G401 (cell line): ENCODE results near the gene ST8SIA6. TPM values are rescaled to one million over a fixed set of nuclear protein-coding genes. Genes with fewer than 3 reads are reported as not detected.
"Not testable (repeated sequence)": the region's sequence is repeated elsewhere in the genome, so short reads cannot be mapped to it uniquely, and the experiment has no call there.

ENCODE experiments used
- DNase-seq: peaks from one replicate; pipeline ENCODE4 v3.0.0-alpha.2; 2015; ENCODE audit warnings: low spot score
- in situ Hi-C: cut with HindIII; loops from 2 replicates; pipeline ENCODE4 v1.10.0; 2016; ENCODE audit warnings: low sequenced_read_pairs, mixed read lengths
- total RNA-seq: library from RNA; depleted of rRNA; stranded (reverse); fragments of >200 nt; shearing (Covaris generic); gene quantifications from 2 replicates; pipeline ENCODE4 v1.2.3, GENCODE V29; 2014

The ST8SIA6 gene
- total RNA-seq, 1 experiment from 2014 or later: 0.64 TPM

DNA sequence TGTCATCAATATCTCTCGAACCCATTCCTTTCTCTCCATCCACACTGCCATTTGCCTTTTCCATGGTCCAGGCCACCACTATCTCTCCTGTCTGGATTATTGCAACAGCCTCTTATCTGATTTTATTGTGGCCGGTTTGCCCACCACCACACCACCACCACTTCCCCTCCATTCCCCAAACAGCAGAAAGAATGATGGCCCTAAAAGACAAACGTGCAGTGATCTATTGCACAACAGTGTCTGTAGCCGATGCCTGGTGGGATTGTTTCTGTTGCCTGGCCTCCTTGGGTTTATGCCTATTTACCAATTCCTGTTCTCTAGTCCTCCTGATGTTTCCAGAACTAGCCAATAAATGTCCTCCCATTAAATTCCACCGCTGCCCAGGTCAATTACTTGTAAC lies 10.2 kb upstream of the ST8SIA6 start:
- in situ Hi-C loops: no loop called here
- no peak for DNase-seq

DNA sequence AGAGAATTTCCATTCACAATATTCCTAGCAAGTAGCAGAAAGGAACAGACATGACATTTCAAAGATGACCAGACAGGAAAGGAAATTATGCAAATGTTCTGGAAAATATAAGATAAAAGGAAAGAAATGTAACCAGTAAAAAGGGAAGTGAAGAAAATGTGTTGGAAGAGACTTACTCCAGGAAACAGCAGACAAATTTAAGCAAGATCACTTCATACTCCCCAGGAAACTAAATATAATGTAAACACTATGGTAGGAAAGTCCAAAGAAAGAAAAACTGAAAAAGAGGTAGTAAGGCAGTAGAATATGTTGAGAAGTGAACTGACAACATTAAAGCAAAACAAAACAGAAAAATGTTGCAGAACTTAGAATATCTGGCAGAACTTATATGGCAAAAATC lies 6.4 kb upstream of the ST8SIA6 start:
- DNase-seq: no peak
- in situ Hi-C loops: no loop called here

DNA sequence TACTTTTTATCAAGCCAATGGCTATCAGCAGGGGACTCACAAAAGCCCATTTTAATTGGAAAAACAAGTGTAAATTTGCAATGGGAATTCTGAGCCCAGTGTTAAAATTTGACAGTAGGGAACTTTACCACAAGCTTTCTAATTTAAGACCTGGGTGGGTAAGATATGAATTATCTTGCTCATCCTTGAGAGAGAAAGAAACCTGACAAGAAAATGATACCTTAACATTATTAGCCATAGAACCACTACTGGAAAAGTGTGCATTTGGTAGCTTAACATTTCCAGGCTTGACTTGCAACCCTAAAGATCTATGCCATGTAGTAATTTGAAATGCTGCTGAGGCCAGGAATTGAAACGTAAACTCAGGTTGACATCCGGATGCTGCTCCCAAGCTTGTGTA lies 2.7 kb upstream of the ST8SIA6 start:
- in situ Hi-C loops: no loop called here
- DNase-seq: no peak

DNA sequence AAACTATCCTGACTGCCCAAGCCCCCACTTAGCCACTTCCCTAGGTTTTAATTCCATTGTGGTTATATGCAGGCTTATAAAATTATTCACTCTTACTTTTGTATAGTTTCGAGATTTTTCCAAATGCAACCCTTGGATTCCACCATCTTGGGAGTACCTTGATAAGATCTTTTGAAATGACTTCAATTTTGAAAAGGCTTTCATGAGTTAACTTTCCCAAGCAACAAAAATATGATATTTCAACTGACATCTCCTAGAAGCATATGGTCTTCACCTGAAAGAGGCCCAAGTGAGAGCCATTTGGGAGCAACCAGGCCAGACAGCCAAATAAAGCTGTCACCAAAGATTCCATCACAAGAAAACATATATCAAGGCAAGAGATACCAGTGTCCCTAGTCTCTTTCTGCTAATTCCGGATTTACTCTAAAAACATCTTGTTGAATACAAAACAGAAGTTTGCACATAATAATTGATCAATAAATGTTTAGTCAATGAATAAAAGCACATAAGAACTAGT lies 1.7 kb upstream of the ST8SIA6 start:
- in situ Hi-C loops: no loop called here
- no peak for DNase-seq

DNA sequence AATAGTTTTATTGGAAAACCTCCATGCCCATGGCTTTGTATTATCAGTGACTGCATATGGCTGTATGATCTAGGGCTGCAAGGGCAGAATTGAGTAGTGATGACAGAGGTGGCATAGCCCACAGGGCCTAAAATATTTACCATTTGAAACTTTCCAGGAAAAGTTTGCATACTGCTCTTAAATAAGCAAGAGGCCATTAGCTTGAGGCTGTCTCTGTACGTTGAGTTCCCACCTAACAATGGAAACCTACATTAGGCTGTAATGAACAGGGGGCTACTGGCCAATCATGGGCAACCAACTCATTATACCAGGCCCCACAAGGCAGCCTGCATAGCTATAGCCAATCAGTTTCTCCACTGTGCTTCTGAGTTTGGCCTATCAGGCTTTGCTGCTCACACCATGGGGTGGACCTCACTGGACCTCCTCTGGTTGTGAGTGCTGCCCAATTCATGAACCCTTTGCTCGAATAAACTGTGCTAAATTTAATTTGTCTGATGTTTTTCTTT lies 673 bp upstream of the ST8SIA6 start:
- DNase-seq: no peak
- in situ Hi-C loops: no loop called here

DNA sequence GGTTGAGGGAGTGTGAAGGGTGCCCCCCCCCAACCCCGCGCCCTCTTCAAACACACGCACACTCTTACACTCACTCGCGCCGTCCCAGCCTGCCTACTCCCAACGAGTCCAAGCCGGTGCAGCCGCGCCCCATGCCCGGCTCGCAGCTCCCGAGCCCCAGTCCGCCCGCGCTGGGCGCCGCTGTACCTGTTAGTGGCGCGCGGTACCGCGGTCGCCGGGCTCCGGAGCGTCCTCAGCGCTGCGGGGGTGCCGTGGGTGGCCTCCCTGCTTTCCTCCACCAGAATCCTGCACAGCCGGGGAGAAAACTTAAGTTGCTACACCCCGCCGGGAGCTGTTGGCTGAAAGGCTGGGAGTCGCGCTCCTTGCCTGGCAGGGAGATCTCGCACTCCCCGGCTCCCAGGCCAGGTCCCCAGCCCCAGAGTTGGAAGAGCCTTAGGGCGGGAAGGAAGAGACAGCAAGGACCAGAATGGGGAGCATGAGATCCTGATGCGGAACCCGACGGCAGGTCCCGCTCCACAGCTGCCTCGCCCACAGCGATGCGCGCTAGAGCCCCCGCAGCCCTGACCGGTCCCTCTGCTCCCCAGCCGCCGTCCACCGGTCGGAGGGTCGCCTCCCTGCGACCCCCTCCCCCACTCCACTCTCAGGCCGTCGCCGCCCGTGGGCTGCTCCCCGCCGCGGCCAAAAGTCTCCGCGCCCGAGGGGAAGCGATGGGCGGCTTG lies 863 bp downstream of the ST8SIA6 start:
- DNase-seq: no peak

DNA sequence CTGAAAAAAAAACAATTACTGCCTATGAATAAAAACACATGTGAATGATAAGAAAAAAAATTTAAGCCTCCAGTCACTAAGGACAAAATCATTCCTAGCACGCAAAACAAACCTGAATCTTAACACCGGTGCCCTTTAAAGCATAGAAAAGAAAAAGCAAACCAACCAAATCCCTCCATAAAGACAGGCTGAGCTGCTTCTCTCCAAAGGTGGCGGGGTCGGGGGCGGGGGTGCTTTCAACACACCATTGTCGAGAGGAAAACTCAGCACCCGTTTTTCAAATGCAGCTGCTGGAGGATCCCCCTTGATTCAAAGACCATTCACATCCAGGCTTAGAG lies 1.4 kb downstream of the ST8SIA6 start:
- no peak for DNase-seq
- in situ Hi-C loops: no loop called here

More for the DNA sequence above, 863 bp downstream of the ST8SIA6 start:
- in situ Hi-C loops: no loop called here

DNA sequence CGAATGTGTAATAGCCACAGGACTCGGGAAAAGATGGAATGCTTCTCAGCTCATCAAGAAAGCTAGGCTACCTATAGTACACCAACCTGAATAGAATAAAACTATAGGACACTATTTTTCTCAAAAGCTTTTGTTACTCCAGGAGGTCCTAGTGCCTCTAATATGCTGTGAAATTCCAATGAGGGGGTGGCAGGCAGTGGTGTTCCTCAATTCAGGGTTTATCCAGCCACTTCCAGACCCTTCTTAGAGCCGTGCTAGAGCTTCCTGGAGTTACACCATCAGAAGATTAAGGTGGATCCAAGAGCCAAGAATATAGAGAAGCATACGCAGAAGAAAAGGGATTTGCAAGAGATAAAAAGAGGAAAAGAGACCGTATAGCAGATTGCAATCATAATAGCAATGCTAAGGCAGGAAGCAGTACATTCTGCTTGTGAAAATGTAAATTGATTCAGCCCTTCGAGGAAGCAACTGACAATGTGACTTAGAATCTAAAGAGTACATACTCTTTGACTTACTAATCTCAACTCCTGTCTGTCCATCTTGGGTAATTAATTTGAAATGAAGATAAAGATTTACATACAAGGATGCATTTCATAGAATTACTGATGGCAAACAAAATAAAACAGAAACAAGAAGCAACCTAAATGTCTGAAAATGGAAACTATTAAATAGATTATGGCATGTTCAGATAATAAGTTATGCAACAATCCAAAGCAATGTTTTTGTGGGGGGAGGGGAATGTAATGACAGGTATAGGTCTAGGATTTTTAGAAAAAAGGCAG lies 2.1 kb downstream of the ST8SIA6 start:
- in situ Hi-C loops: no loop called here
- no peak for DNase-seq

DNA sequence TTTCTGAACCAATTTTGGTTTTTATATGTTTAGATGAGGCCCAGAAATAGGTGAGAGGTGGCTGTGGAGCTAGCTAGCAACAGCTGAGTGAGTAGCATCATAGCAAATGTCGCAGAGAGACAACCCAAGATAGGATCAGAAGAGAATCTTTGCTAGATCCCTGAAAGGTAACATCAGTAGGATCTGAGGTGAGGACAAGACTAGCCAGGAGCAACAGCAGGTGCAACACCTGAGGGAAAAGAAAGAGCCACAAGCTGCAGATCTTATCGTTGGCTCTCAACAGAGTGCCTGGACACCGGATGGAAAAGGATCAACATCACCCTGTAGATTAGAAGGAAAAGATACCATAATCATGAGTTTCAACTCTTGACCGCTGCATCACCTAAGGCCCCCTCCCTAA lies 4.4 kb downstream of the ST8SIA6 start:
- no peak for DNase-seq
- in situ Hi-C loops: no loop called here

DNA sequence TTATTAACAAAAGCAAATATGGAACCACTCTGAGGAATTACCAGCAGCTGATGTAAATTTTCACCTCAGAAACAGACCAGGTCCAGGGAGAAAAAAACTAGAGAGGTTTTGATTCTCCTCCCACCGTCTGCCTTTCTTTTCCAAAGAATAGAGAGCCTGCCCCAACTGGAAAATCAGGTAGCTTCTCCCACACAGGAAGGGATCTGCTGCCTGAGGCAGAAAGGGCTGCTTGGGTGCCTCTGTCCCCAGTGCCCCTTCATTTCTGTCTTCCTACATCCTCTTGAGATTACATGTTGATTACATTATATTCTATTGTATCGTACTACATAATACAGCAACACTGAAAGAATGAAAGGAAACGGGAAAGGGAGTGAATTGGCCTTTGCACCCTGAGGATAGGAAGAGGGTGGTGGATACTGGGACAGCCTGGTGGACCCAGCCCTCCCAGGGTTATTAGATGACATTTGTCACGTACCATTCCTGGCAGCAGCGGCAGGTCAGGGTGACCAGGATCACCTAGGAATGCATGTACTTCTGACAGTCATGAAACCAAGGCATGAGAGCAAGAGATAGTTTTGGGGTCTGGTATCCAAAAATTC lies 8.9 kb downstream of the ST8SIA6 start:
- in situ Hi-C loops: no loop called here

DNA sequence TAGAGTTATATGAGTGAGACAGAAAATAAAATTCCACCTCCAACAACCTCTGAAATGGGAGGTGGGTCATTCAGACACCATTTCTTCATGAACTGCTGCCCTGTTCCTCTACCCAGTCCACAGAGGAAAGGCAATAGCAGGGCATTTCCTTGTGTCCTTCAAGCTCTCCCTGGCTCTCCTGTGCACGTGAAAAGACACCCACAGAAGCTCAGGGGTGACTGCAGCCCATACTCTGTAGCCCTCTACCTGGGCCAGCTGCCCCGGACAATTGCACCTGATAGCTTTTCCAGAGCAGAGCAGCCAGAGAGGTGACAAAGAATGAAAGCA lies 10.0 kb downstream of the ST8SIA6 start:
- in situ Hi-C loops: no loop called here
- DNase-seq: no peak

More for the DNA sequence above, 8.9 kb downstream of the ST8SIA6 start:
- no peak for DNase-seq

DNA sequence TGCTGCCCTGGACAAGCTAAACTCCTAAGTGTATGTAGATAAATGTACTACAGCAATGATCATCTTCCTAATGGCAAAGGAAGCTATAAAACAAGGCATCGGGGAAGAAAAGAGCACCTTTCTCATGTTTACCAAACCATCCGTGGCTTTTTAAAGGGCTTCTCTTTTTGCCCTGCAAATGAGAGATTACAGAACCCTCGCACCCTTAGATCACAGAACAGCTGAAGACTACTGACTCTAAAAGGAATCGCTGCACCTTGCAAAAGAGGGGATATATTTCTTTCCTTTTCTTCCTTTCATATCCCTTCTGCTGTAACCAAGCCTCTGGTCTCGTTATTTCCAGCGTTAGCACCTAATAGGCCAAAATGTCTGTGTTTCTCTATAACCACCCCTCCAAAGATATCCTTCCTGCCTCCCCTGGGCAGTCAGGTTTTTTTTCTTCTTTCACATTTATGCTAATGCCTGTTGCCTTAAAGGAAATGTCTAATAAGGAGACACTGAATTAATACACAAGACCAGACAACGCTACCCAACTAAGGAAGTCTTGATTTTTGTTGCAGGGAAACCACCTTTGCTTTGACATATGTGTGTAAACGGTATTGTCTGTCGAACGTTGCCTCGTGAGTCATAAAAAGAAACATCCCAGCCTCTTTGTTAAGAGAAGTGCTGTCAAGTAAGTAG lies 10.5 kb downstream of the ST8SIA6 start:
- in situ Hi-C loops: no loop called here
- DNase-seq: no peak

DNA sequence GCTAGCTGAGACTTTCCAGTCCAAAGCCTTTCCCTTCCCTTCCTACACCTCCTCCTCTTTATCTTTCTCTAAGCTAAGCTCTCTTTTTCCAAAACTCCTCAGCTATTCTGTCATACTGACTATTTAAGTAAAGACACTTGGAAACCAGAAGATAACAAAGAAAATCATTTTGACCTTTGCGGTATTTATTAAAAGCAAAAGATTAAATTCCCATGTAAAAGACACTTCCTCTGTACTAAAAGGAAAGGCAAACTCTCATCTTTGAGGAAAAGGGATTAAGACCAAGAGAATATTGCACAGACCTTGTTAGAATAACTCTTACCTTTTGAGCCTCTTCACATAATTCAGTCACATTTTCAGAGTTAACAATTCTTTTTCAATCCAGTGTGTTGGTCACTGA lies 15.8 kb downstream of the ST8SIA6 start:
- in situ Hi-C loops: no loop called here

DNA sequence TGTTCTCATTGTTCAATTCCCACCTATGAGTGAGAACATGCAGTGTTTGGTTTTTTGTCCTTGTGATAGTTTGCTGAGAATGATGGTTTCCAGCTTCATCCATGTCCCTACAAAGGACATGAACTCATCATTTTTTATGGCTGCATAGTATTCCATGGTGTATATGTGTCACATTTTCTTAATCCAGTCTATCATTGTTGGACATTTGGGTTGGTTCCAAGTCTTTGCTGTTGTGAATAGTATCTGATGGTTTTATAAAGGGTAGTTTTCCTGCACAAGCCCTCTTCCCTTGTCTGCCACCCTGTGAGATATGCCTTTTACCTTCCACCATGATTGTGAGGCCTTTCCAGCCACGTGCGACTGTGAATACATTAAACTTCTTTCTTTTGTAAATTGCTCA lies 17.8 kb downstream of the ST8SIA6 start:
- DNase-seq, in situ Hi-C loops: not testable (repeated sequence)

More for the DNA sequence above, 15.8 kb downstream of the ST8SIA6 start:
- no peak for DNase-seq

DNA sequence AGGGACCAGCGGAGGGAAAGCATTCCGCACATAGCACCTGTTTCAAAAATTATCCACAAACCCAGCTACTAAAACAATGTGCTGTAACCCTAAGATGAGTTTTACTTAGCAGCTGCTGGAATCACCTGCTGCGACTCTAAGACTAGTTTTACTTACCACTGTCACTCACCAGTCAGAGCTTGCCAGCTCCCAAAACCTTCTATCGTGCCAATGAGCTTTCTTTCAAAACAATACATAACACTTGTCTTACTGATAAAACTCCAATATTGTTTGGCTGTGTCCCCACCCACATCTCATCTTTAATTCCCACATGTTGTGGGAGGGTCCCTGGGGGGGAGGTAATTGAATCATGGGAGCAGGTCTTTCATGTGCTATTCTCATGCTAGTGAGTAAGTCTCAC lies 18.4 kb downstream of the ST8SIA6 start:
- in situ Hi-C loops: no loop called here
- no peak for DNase-seq

DNA sequence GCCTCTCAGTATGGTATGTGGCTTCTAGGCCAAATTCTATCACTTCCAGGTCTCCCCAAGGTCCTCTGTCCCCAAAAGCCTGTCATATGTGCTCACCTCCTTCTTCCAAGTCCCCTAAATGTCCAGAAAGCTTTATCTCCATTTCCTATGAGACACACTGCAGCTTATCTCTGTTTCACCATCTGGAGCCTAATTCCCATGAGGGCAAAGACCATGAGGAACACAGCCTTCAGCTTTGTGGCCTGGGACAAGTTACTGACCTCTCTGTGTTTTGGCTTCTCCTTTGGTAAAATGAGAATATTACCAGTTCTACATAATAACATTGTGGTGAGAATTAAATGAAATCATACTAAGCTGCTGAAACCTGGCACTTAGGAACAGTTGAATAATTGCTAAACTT lies 19.2 kb downstream of the ST8SIA6 start:
- in situ Hi-C loops: no loop called here
- DNase-seq: no peak

DNA sequence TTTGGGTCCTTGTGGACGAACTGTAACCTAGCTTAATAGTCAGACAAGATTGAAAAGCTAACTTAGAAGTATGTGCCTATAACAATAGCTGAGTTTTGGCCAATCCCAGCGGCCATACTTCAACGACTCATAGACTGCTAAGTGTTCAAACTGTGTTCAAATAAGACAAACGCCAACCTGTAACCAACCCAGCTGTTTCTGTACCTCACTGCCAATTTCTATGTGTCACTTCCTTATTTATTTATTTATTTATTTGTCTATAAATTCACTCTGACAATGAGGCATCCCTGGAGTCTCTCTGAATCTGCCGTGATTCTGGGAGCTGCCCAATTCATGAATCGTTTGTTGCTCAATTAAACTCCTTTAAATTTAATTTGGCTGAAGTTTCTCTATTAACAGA lies 21.7 kb downstream of the ST8SIA6 start:
- in situ Hi-C loops: no loop called here
- DNase-seq: no peak

DNA sequence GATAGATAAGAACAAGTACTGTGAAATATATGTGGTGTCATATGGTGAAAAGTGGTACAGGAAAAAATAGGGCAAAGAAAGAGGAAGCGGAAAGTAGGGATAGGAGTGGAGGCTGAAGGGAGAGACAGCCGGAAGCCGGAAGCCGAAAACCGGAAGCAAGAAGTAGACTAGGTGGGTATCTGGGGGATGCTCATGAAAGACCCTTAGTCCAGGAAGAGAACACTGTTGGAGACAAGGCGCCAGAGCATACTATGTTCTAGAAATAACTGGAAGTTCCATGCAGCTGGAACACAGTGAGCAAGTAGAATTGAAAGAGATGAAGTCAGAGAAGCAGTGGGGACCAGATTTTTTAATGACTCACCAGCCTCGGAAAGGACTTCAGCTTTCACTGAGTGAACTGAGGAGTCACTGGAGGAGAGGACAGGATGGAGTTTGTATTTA lies 22.5 kb downstream of the ST8SIA6 start:
- DNase-seq: no peak
- in situ Hi-C loops: no loop called here

DNA sequence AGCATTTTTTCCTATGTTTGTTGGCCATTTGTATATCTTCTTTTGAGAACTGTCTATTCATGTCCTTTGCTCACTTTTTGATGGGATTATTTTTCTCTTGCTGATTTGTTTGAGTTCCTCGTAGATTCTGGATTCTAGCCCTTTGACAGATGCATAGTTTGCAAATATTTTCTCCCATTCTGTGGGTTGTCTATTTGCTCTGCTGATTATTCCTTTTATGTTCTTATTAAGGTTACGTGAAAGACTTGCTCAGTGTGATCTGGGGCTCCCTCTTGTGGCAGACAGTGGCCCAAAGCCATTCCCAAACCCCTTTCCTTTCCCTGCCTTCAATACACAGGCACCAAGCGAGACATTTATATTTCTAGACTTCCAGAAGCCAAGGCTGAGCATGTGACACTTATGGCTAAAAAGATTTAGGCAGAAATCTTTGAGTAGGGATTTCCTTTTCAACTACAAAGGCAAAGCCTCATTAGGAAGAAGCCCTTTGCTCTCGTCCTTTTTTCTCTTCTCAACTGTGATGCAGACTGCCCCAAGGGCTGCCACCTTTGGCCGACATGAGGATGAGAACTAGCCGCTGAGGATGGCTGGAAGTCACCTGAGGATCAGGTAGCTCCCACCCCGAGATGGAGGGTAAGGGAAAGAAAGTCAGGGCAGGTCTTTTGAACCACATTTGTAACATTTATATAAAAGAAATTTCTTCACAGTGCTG lies 23.6 kb downstream of the ST8SIA6 start:
- in situ Hi-C loops: no loop called here
- peak; percentile 74 for DNase-seq
